ENCODE data around the gene ZDHHC7. TPM values are rescaled to one million over a fixed set of nuclear protein-coding genes. Genes with fewer than 3 reads are reported as not detected.

The ZDHHC7 gene
- total RNA-seq, 4 donors from 2014 or later: 49.8 to 59.2 (median 54.3) TPM

DNA sequence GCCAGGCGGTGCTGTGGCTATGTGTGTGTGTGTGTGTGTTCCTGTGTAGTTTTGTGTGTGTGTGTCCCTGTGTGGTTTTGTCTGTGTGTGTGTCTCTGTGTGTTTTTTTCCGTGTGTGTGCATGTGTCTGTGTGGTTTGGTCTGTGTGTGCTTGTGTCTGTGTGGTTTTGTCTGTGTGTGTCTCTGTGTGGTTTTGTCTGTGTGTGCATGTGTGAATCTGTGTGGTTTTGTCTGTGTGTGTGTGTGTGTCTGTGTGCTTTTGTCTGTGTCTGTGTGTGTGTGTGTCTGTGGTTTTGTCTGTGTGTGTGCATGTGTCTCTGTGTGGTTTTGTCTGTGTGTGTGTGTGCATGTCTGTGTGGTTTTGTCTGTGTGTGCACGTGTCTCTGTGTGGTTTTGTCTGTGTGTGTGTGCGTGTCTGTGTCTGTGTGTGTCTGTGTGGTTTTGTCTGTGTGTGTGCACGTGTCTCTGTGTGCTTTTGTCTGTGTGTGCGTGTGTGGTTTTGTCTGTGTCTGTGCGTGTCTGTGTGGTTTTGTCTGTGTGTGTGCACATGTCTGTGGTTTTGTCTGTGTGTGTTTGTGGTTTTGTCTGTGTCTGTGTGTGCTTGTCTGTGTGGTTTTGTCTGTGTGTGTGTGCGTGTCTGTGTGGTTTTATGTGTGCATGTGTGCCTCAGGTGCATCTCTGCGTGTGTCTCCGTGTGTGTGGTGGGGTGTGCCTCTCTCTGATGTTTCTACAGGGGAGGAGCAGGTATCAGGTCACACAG, 62.3 kb downstream of the ZDHHC7 start:
- no peak for TF ChIP-seq POLR2A (IDR thresholded peaks at IDR 0.05)

DNA sequence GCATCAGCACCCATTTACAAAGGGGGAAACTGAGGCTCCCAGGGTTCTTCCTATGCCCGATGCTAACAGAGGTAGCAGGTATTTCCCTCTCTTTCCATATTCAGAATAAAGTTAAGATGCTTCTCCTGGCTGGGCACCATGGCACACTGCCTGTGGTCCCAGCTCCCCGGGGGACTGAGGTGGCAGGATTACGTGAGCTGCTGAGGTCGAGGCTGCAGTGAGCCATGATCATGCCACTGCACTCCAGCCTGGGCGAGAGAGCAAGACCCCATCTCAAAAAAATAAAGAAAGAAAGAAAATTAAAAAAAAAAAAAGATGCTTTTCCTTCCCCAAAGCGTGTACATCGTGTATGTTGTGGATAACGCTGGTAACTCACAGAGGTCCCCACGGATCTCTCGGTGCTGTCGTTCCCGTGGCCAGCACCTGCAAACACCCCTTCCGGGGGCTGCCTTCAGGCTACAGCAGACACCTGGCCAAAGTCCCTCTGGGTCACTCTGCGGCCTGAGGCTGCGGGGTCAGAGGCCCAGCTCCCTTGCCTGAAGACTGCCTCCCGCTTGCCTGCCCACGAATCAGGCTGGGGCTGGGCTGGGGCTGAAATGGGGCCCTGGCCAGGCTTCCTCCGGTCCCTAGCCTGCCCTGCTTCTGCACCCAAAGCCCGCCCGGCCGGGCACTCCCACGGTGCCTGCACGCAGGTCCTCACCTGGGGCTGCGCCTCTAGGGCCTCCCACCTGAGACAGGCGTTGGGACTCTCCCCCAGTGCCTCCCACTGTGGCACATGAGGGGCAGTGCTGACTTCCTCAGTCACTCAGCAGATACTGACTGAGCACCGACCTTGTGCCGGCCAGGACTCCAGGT, 63.1 kb downstream of the ZDHHC7 start:
- intact Hi-C loops (cut with DNase I): no loop called here

More for the DNA sequence above, 62.3 kb downstream of the ZDHHC7 start:
- WGBS, 2 donors: 69 to 74% methylated on average over 10 of the region's 10 CpGs
- Histone ChIP-seq H3K4me1 (peaks cover 0 to 7% of the 10 kb centered on the region in 2 donors), H3K27me3 (no peaks in the 10 kb centered on the region), H3K27ac (no peak overlapping the region), H3K36me3 (no peaks in the 10 kb centered on the region), H3K9me3 (no peaks in the 10 kb centered on the region), H3K4me3 (replicated peaks in 1 of 3) (no peak overlapping the region)
- DNase-seq: no peak
- intact Hi-C loops (cut with DNase I): no loop called here

GRCh38 chr16:84947022-84947421, 64.3 kb downstream of the ZDHHC7 start:
- no peaks in the 10 kb centered on the region for H3K27me3 ChIP-seq
- DNase-seq: no peak
- intact Hi-C loops (cut with DNase I): no loop called here
- TF ChIP-seq POLR2A (IDR thresholded peaks at IDR 0.05) (no peak), CTCF (IDR thresholded peaks at IDR 0.05) (no peak)
- WGBS, 2 donors: 59 to 66% methylated on average over 9 of the region's 9 CpGs
- no peak overlapping the region for H3K4me3 ChIP-seq (replicated peaks in 1 of 3)
- H3K9me3 ChIP-seq: no peaks in the 10 kb centered on the region
- no peak overlapping the region for H3K27ac ChIP-seq
- H3K36me3 ChIP-seq: no peaks in the 10 kb centered on the region
- H3K4me1 ChIP-seq: no peaks in the 10 kb centered on the region

More for the DNA sequence above, 63.1 kb downstream of the ZDHHC7 start:
- TF ChIP-seq POLR2A (IDR thresholded peaks at IDR 0.05) (no peak), CTCF (IDR thresholded peaks at IDR 0.05) (no peak)
- no peak for DNase-seq
- Histone ChIP-seq H3K36me3 (no peaks in the 10 kb centered on the region), H3K4me1 (peaks cover 0 to 7% of the 10 kb centered on the region in 2 donors), H3K27ac (no peak overlapping the region), H3K9me3 (no peaks in the 10 kb centered on the region), H3K4me3 (replicated peaks in 1 of 3) (no peak overlapping the region), H3K27me3 (no peaks in the 10 kb centered on the region)
- WGBS, 2 donors: 77 to 85% methylated on average over 18 of the region's 27 CpGs

GRCh38 chr16:84943620-84944019, 67.7 kb downstream of the ZDHHC7 start:
- 76 to 80% methylated on average over 4 of the region's 4 CpGs for WGBS, 2 donors

DNA sequence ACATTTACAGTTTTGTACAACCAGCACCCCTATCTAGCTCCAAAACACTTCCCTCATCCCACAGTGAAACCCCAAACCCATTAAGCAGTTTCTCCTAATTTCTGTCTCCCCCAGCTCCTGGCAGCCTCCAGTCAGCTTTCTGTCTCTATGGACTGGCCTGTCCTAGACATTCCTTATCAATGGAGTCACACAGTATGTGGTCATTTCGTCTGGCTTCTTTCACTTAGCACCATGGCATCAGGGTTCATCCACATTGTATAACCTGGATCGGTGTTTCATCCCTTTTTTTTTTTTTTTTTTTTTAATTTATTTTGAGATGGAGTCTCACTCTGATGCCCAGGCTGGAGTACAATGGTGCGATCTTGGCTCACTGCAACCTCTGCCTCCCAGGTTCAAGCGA, 68.5 kb downstream of the ZDHHC7 start:
- TF ChIP-seq POLR2A (IDR thresholded peaks at IDR 0.05) (no peak), CTCF (IDR thresholded peaks at IDR 0.05) (no peak)
- 92 to 97% methylated on average over 4 of the region's 4 CpGs for WGBS, 2 donors
- Histone ChIP-seq H3K27ac (no peak overlapping the region), H3K4me3 (replicated peaks in 1 of 3) (no peak overlapping the region), H3K9me3 (no peaks in the 10 kb centered on the region), H3K27me3 (no peaks in the 10 kb centered on the region), H3K36me3 (no peaks in the 10 kb centered on the region), H3K4me1 (no peaks in the 10 kb centered on the region)
- intact Hi-C loops (cut with DNase I): no loop called here
- DNase-seq: no peak

More at GRCh38 chr16:84943620-84944019, 67.7 kb downstream of the ZDHHC7 start:
- Histone ChIP-seq H3K27me3 (no peaks in the 10 kb centered on the region), H3K27ac (no peak overlapping the region), H3K4me1 (no peaks in the 10 kb centered on the region), H3K4me3 (replicated peaks in 1 of 3) (no peak overlapping the region), H3K9me3 (no peaks in the 10 kb centered on the region), H3K36me3 (no peaks in the 10 kb centered on the region)
- DNase-seq: no peak
- TF ChIP-seq POLR2A (IDR thresholded peaks at IDR 0.05): no peak
- no peak for TF ChIP-seq CTCF (IDR thresholded peaks at IDR 0.05)
- intact Hi-C loops (cut with DNase I): no loop called here

Data from thyroid gland (tissue), 4 donors.